ENCODE data around the gene SORCS2. TPM values are rescaled to one million over a fixed set of nuclear protein-coding genes. Genes with fewer than 3 reads are reported as not detected.

The SORCS2 gene
- total and polyA plus RNA-seq, 3 donors from 2014 or later = 2.7 to 4.6 (median 2.9) TPM

DNA sequence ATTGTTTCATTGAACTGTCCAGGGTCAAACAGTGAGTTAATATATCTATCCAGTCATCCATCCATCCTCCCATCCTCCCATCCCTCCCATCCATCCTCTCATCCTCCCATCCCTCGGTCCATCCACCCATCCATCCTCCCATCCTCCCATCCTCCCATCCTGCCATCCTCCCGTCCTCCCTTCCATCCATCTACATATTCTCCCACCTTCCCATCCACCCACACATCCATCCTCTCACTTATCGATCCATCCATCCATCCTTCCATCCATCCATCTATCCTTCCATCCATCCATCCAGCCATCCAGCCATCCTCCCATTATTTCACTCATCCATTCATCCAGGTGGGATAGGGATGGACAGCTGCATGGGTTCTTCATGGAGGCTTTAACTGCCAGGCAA lies 277.8 kb downstream of the SORCS2 start:
- no peaks in the 10 kb centered on the region for H3K9me3 ChIP-seq
- H3K27ac ChIP-seq = no peak overlapping the region
- H3K4me3 ChIP-seq = no peak overlapping the region
- WGBS, 2 donors = 92 to 93% methylated on average over 3 of the region's 3 CpGs
- no peaks in the 10 kb centered on the region for H3K36me3 ChIP-seq (ENCODE audit: low read depth, missing control alignments)
- no peak for TF ChIP-seq POLR2A (IDR thresholded peaks at IDR 0.05)
- TF ChIP-seq, protein P1, sequence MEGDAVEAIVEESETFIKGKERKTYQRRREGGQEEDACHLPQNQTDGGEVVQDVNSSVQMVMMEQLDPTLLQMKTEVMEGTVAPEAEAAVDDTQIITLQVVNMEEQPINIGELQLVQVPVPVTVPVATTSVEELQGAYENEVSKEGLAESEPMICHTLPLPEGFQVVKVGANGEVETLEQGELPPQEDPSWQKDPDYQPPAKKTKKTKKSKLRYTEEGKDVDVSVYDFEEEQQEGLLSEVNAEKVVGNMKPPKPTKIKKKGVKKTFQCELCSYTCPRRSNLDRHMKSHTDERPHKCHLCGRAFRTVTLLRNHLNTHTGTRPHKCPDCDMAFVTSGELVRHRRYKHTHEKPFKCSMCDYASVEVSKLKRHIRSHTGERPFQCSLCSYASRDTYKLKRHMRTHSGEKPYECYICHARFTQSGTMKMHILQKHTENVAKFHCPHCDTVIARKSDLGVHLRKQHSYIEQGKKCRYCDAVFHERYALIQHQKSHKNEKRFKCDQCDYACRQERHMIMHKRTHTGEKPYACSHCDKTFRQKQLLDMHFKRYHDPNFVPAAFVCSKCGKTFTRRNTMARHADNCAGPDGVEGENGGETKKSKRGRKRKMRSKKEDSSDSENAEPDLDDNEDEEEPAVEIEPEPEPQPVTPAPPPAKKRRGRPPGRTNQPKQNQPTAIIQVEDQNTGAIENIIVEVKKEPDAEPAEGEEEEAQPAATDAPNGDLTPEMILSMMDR (IDR thresholded peaks at IDR 0.05) = no peak
- no peak for DNase-seq
- intact Hi-C loops (cut with DNase I; ENCODE audit: low total_unique reads) = no loop called here
- no peaks in the 10 kb centered on the region for H3K4me1 ChIP-seq
- H3K27me3 ChIP-seq = no peaks in the 10 kb centered on the region

DNA sequence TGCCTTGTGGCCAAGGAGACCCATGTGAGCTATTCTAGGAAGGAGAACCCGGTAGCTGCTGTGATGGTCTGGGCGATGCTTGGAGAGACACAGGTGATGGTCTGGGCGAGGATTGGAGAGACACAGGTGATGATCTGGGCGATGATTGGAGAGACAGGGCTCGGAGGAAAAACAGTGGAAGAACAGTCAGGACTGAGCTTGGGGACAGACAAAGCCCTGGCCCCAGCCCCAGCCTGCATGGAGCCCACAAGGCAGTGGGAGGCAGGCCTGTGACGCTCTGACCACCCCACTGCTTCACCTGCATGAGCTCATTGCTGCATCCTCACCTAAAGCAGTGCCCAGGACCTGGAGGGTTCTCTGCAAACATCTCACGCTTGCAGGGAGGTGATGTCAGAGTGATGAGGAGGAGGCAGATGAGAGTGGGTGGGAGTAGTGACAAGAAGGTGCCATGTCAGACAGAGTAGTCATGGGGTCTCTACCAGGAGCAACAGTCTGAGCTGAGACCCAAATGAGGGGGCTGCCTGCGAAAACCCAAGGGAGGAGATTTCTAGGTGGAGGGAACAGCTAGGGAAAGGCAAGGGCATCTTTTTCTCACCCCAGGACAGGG lies 278.3 kb downstream of the SORCS2 start:
- no peak for TF ChIP-seq POLR2A (IDR thresholded peaks at IDR 0.05)
- TF ChIP-seq, protein P1 (IDR thresholded peaks at IDR 0.05) = no peak
- no peak for DNase-seq
- no peak overlapping the region for H3K4me3 ChIP-seq

DNA sequence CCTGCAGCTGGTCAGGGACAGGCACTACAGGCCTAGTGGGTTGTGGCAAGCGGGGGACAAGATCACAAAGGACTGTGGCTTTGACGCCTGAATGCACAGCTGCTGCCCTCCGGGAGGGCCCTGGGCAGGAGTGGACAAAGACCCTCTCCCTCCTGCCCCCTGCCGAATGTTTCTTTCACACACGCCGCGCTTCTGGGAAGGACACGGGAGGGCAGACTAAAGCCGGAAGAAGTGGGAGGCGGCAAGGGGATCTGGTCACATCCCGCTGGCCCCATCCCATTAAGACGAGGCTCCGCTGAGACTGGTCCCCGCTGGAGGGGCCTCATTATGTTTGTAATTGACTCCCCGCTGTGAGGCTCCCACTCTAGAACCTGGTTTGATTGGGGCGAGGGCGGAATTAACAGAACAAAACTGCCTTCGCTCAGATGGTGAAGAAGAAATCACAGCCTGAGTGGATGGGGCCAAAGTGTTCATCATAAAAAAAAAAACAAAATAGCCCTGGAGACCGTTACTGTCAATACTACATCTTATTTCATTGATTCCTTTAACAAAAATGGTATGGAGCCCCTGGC lies 280.2 kb downstream of the SORCS2 start:
- Histone ChIP-seq H3K27ac (no peak overlapping the region), H3K9me3 (no peaks in the 10 kb centered on the region), H3K36me3 (ENCODE audit: low read depth, missing control alignments) (no peaks in the 10 kb centered on the region), H3K4me1 (no peaks in the 10 kb centered on the region), H3K4me3 (no peak overlapping the region), H3K27me3 (no peaks in the 10 kb centered on the region)
- no peak for TF ChIP-seq POLR2A (IDR thresholded peaks at IDR 0.05)
- TF ChIP-seq, protein P1 (IDR thresholded peaks at IDR 0.05) = no peak
- DNase-seq = no peak
- 72 to 79% methylated on average over 18 to 19 of the region's 19 CpGs for WGBS, 2 donors
- intact Hi-C loops (cut with DNase I; ENCODE audit: low total_unique reads) = no loop called here

More for the DNA sequence above, 278.3 kb downstream of the SORCS2 start:
- Histone ChIP-seq H3K36me3 (ENCODE audit: low read depth, missing control alignments) (no peaks in the 10 kb centered on the region), H3K4me1 (no peaks in the 10 kb centered on the region), H3K9me3 (no peaks in the 10 kb centered on the region), H3K27me3 (no peaks in the 10 kb centered on the region), H3K27ac (no peak overlapping the region)
- WGBS, 2 donors = 93 to 95% methylated on average over 7 to 8 of the region's 8 CpGs
- intact Hi-C loops (cut with DNase I; ENCODE audit: low total_unique reads) = no loop called here

DNA sequence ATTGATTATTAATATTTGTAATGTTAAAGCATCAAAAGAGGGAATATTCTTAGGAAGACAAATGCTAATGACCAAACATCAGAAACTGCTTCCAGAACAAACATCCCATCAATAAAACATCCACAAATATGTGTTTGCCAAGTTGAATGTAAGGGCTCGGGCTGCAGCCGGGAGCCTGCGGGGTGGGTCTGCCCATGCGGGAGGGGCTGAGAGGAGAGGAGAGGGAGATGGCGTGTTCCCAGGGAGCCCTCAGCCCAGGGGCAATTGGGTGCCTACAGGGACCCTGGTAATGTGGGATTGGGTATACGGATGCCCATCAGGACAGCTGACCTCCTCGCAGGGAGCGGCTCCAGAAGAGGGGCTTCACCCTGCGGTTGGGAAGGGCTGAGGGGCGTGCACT lies 280.7 kb downstream of the SORCS2 start:
- 65 to 94% methylated on average over 4 to 10 of the region's 10 CpGs for WGBS, 2 donors
- H3K27me3 ChIP-seq = no peaks in the 10 kb centered on the region
- H3K4me3 ChIP-seq = no peak overlapping the region
- no peak overlapping the region for H3K27ac ChIP-seq
- no peak for TF ChIP-seq POLR2A (IDR thresholded peaks at IDR 0.05)
- TF ChIP-seq, protein P1 (IDR thresholded peaks at IDR 0.05) = no peak
- H3K36me3 ChIP-seq (ENCODE audit: low read depth, missing control alignments) = no peaks in the 10 kb centered on the region
- no peaks in the 10 kb centered on the region for H3K9me3 ChIP-seq
- DNase-seq = no peak
- intact Hi-C loops (cut with DNase I; ENCODE audit: low total_unique reads) = no loop called here
- no peaks in the 10 kb centered on the region for H3K4me1 ChIP-seq

DNA sequence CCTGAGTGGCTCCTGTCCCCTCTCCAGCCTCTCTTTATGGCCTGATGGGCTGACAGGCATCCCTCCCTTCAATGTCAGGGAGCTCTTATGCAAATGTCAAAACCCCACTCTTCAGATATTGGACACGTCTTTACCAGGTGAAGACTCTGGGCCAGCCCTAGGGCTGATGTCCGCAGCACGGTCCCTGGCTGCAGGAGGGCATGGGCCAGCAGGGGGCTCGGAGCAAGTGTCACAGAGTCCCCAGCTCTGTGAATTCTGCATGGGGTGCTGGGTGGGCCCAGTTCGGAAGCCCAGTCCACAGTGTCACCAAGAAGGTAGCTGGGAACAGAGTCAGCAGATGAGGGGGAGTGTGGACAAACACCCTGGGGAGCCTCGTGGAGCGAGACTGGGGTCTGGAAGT lies 282.0 kb downstream of the SORCS2 start:
- no peaks in the 10 kb centered on the region for H3K27me3 ChIP-seq
- no peaks in the 10 kb centered on the region for H3K4me1 ChIP-seq
- 80 to 87% methylated on average over 1 to 7 of the region's 7 CpGs for WGBS, 2 donors

More for the DNA sequence above, 282.0 kb downstream of the SORCS2 start:
- Histone ChIP-seq H3K36me3 (ENCODE audit: low read depth, missing control alignments) (no peaks in the 10 kb centered on the region), H3K9me3 (no peaks in the 10 kb centered on the region), H3K27ac (no peak overlapping the region), H3K4me3 (no peak overlapping the region)
- no peak for DNase-seq
- TF ChIP-seq, protein P1 (IDR thresholded peaks at IDR 0.05) = no peak
- TF ChIP-seq POLR2A (IDR thresholded peaks at IDR 0.05) = no peak
- intact Hi-C loops (cut with DNase I; ENCODE audit: low total_unique reads) = no loop called here
